Measurements from ENCODE around the gene PCDHGB1.

DNA sequence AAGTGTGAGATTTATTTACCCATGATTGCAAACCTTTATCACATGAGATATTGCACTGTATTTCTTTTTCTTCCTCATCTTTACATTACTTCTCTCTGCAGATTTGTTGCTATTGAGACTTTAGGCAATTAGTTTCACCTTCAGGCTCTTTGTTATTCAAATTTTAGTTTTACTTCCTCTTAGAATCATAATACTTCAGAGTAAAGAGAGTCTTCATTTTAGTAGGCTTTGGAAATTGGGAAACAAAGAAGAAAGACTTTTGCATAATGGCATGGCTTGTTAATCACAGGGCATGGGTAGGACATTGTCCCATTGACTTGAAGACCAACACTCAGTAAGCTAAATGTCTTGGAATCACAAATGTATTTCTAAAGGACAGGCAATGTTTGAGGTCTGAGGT is 12.8 kb downstream of the PCDHGB1 start:
- TF ChIP-seq EZH2 (IDR thresholded peaks at IDR 0.05; ENCODE audit: insufficient read depth, poor library complexity, severe bottlenecking): no peak
- no peak for TF ChIP-seq EZH2phosphoT487 (IDR thresholded peaks at IDR 0.05; ENCODE audit: insufficient read depth, low read depth)
